ENCODE data around the gene DNAJC8.

The DNAJC8 gene

DNA sequence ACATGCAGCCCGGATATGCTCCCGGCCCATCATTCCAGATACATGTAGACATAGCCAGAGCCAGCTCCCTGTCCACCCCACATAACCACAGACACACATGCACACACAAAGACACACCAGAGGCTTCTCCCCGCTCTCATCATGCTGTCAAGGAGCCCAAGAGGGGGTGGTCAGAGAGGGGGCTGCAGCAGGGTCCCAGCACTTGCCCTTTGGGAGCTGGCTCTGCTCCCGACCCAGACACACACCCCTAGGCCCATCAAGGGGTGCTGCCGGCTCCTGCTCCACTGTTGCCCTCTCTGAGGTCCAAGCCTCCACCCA lies 58.9 kb downstream of the DNAJC8 start:
- Histone ChIP-seq H3K27me3 (ENCODE audit: control insufficient read depth, insufficient read depth, low read length) (no peaks in the 10 kb centered on the region), H3K4me1 (ENCODE audit: control insufficient read depth, insufficient read depth, low read length) (no peaks in the 10 kb centered on the region), H3K4me3 (ENCODE audit: low read depth, low read length) (no peak overlapping the region), H3K36me3 (ENCODE audit: control insufficient read depth, insufficient read depth, low read length) (no peaks in the 10 kb centered on the region), H3K9ac (ENCODE audit: low read depth, low read length) (no peak overlapping the region), H3K9me3 (ENCODE audit: control insufficient read depth, insufficient read depth, low read length) (no peaks in the 10 kb centered on the region)

DNA sequence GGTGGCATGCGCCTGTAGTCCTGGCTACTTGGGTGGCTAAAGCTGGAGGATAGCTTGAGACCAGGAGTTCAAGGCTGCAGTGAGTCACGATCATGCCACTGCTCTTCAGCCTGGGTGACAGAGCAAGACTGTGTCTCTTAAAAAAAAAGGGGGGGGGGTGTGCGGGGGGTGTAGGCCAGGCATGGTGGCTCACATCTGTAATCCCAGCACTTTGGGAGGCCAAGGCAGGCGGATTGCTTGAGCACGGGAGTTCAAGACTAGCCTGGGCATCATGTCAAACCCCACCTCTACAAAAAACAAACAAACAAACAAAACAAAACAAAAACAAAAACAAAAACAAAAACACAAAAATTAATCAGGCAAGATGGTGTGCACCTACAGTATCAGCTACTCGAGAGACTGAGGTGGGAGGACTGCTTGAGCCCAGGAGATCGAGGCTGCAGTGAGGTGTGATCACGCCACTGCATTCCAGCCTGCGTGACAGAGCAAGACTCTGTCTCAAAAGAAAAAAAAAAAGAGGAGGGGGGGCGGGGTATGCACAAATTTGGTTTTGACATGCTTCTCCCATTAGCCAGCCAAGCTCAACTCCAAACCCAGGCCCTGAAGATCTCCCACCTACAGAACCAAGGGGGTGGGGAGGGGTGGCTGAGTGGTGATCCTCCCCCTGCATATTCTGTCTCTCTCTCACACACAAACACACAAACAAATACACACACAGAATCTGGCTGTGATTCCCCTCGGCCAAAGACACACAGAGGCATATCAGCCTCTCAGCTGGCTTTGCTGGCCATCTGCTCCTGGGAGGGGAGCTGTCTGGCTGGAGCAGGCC lies 59.5 kb downstream of the DNAJC8 start:
- H3K9me3 ChIP-seq (ENCODE audit: control insufficient read depth, insufficient read depth, low read length), result no peaks in the 10 kb centered on the region
- no peaks in the 10 kb centered on the region for H3K36me3 ChIP-seq (ENCODE audit: control insufficient read depth, insufficient read depth, low read length)
- H3K27me3 ChIP-seq (ENCODE audit: control insufficient read depth, insufficient read depth, low read length), result no peaks in the 10 kb centered on the region
- no peaks in the 10 kb centered on the region for H3K4me1 ChIP-seq (ENCODE audit: control insufficient read depth, insufficient read depth, low read length)
- H3K9ac ChIP-seq (ENCODE audit: low read depth, low read length), result no peak overlapping the region
- H3K4me3 ChIP-seq (ENCODE audit: low read depth, low read length), result no peak overlapping the region

DNA sequence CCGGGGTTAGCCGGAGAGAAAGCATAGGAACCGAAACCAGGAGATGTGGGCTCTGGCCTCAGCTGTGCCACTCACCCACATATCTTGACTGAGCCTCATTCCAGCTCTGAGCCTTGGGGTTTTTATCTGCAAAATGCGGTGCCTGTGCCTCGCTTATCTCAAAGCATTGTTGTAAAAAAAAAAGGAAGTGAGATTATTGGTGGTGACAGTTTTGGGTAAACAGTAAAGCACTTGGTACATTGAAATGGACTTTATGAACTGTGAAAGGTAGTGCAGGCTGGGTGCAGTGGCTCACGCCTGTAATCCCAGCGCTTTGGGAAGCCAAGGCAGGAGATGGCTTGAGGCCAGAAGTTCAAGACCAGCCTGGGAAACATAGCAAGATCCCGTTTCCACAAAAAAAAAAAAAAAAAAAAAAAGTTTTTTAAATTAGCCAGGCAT lies 60.1 kb downstream of the DNAJC8 start:
- no peaks in the 10 kb centered on the region for H3K9me3 ChIP-seq (ENCODE audit: control insufficient read depth, insufficient read depth, low read length)
- no peak overlapping the region for H3K4me3 ChIP-seq (ENCODE audit: low read depth, low read length)
- H3K9ac ChIP-seq (ENCODE audit: low read depth, low read length), result no peak overlapping the region
- no peaks in the 10 kb centered on the region for H3K36me3 ChIP-seq (ENCODE audit: control insufficient read depth, insufficient read depth, low read length)
- H3K27me3 ChIP-seq (ENCODE audit: control insufficient read depth, insufficient read depth, low read length), result no peaks in the 10 kb centered on the region
- H3K4me1 ChIP-seq (ENCODE audit: control insufficient read depth, insufficient read depth, low read length), result no peaks in the 10 kb centered on the region

DNA sequence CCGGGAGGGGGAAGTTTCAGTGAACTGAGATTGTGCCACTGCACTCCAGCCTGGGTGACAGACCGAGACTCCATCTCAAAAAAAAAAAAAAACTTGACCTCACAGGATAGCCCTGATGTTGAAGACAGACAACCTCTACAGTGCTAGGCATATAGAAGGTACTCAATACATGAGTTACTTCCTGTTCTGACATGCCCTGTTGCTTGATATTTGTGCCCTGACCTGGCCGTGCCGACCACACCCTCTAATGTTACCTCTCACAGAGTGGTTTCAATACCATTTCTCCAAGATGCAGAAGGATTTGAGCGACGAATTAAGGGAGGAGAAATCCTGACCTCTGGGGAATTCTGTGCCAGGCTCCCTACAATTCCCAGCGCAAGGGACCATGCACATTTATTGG lies 61.6 kb downstream of the DNAJC8 start:
- Histone ChIP-seq H3K27me3 (ENCODE audit: control insufficient read depth, insufficient read depth, low read length) (no peaks in the 10 kb centered on the region), H3K4me1 (ENCODE audit: control insufficient read depth, insufficient read depth, low read length) (no peaks in the 10 kb centered on the region), H3K9me3 (ENCODE audit: control insufficient read depth, insufficient read depth, low read length) (no peaks in the 10 kb centered on the region), H3K9ac (ENCODE audit: low read depth, low read length) (no peak overlapping the region), H3K36me3 (ENCODE audit: control insufficient read depth, insufficient read depth, low read length) (no peaks in the 10 kb centered on the region), H3K4me3 (ENCODE audit: low read depth, low read length) (no peak overlapping the region)

DNA sequence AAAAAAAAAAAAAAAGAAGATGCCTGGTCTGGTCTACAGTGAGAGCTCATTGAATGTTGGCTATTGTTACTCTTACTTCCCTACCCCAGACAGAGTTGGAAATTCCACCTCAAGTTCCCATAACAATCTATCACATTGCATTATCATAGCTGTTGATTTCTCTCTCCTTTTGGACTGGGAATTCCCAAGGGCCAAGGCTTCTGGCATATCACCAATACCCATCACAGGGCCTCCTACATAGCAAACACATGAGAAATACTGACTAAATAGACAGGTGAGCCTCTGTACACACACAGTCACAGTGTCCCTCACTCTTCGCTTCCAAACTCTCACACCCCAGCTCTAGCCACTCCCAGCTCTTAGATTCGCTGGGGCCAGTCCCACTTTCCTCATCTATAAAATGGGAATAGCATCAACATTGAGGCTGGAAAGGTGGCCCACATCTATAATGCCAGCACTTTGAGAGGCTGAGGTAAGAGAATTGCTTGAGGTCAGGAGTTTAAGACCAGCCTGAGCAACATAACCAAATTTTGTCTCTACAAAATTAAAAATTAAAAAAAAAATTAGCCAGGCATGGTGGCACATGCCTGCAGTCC lies 62.7 kb downstream of the DNAJC8 start:
- no peaks in the 10 kb centered on the region for H3K9me3 ChIP-seq (ENCODE audit: control insufficient read depth, insufficient read depth, low read length)
- H3K36me3 ChIP-seq (ENCODE audit: control insufficient read depth, insufficient read depth, low read length), result no peaks in the 10 kb centered on the region
- no peaks in the 10 kb centered on the region for H3K4me1 ChIP-seq (ENCODE audit: control insufficient read depth, insufficient read depth, low read length)
- H3K9ac ChIP-seq (ENCODE audit: low read depth, low read length), result no peak overlapping the region
- H3K27me3 ChIP-seq (ENCODE audit: control insufficient read depth, insufficient read depth, low read length), result no peaks in the 10 kb centered on the region
- no peak overlapping the region for H3K4me3 ChIP-seq (ENCODE audit: low read depth, low read length)

DNA sequence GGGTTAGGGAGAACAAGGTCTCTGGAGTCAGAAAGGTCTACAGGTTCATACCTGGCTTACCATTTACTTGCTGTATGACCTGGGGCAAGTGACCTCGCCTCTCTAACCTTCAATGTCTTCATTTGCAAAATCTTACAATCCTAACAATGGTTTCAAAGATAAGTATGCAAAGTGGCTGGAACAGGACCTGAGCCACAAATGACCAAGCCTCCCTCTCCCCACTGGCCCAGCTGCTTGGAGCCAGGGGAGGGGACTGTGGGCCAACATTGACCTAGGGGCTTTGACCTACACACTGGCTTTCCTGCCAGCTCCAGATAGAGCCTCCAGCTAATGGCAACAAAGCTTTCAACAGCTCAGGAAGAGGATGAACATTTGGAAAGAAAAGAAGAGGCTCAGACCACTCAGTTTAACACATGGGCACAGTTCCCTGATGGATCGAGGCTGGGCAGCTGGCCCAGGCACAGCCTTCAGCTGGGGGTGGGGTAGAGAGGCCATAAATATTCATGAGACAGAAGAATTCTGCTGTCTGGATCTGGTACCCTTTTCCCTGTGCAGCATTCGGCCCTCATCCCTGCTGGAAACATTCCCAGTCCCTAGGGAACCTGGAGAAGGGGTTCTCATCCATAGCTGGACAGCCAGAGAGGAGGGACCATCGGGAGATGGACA lies 69.2 kb downstream of the DNAJC8 start:
- no peaks in the 10 kb centered on the region for H3K27me3 ChIP-seq (ENCODE audit: control insufficient read depth, insufficient read depth, low read length)
- H3K9ac ChIP-seq (ENCODE audit: low read depth, low read length), result no peak overlapping the region
- H3K4me3 ChIP-seq (ENCODE audit: low read depth, low read length), result no peak overlapping the region
- H3K4me1 ChIP-seq (ENCODE audit: control insufficient read depth, insufficient read depth, low read length), result peaks cover 7% of the 10 kb centered on the region
- no peaks in the 10 kb centered on the region for H3K9me3 ChIP-seq (ENCODE audit: control insufficient read depth, insufficient read depth, low read length)
- H3K36me3 ChIP-seq (ENCODE audit: control insufficient read depth, insufficient read depth, low read length), result no peaks in the 10 kb centered on the region

DNA sequence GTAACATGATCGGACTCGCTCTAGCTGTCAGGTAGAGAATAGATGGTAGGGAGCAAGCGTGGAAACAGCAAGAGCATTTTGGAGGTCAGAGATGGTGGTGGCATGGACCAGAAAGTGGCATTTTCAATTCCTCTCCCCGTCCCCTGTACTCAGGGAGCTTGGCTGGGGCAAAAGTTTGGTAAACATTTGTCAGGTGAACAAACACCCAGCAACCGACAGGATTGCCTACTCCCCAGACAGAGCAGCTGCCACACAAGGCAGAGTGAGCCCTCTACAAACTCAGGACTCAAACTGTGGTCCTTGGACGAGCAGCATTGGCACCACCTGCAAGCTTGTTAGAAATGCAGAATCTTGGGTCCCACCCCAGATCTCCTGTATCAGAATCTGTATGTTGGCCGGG lies 70.7 kb downstream of the DNAJC8 start:
- Histone ChIP-seq H3K9ac (ENCODE audit: low read depth, low read length) (no peak overlapping the region), H3K27me3 (ENCODE audit: control insufficient read depth, insufficient read depth, low read length) (no peaks in the 10 kb centered on the region), H3K9me3 (ENCODE audit: control insufficient read depth, insufficient read depth, low read length) (no peaks in the 10 kb centered on the region), H3K36me3 (ENCODE audit: control insufficient read depth, insufficient read depth, low read length) (no peaks in the 10 kb centered on the region), H3K4me1 (ENCODE audit: control insufficient read depth, insufficient read depth, low read length) (peaks cover 7% of the 10 kb centered on the region), H3K4me3 (ENCODE audit: low read depth, low read length) (no peak overlapping the region)

DNA sequence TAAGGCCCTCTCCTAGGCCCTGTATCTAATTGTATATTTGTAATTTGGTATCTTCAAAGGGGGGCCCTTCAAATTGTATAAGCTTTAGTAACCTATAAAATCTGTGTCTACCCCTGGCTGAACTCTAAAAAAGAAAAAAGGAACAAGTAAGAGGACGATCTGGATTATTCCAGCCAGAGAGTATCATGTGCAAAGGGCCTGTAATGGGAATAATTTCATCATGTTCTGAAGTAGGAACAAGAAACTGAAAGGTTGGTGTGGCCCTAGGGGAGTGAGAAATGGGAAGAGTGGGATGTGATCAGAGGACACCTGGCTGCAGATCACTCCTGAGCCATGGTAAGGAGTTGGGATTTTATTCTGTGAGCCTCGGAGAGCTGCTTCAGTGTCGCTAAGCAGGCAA lies 71.1 kb downstream of the DNAJC8 start:
- H3K9me3 ChIP-seq (ENCODE audit: control insufficient read depth, insufficient read depth, low read length), result no peaks in the 10 kb centered on the region
- H3K4me1 ChIP-seq (ENCODE audit: control insufficient read depth, insufficient read depth, low read length), result peaks cover 7% of the 10 kb centered on the region
- H3K9ac ChIP-seq (ENCODE audit: low read depth, low read length), result no peak overlapping the region
- no peak overlapping the region for H3K4me3 ChIP-seq (ENCODE audit: low read depth, low read length)
- H3K36me3 ChIP-seq (ENCODE audit: control insufficient read depth, insufficient read depth, low read length), result no peaks in the 10 kb centered on the region
- no peaks in the 10 kb centered on the region for H3K27me3 ChIP-seq (ENCODE audit: control insufficient read depth, insufficient read depth, low read length)

DNA sequence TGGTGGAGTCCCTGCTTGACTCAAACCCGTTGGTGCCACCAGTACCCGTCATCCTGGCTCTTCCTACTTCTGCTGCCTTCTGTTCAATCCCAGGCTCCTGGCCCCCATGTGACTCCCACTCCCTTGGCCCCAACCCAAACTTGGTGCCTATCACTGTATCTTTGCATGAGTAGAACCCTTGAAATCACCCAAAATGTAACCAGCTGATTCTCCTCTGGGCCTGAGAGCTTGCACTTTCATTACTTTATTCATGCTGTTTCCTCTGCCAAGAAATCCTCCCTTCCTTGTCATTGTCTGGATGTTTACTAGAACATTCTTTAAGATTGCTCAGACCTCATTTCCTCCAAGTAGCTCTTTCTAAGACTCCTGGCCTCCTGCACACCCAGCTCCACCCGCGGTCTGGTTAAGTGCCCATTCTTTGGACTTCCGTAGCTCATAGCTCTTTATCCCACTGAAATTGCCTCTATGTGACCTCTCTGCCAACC lies 72.0 kb downstream of the DNAJC8 start:
- H3K4me1 ChIP-seq (ENCODE audit: control insufficient read depth, insufficient read depth, low read length), result peaks cover 7% of the 10 kb centered on the region
- no peaks in the 10 kb centered on the region for H3K27me3 ChIP-seq (ENCODE audit: control insufficient read depth, insufficient read depth, low read length)
- no peaks in the 10 kb centered on the region for H3K36me3 ChIP-seq (ENCODE audit: control insufficient read depth, insufficient read depth, low read length)
- H3K9me3 ChIP-seq (ENCODE audit: control insufficient read depth, insufficient read depth, low read length), result no peaks in the 10 kb centered on the region
- H3K9ac ChIP-seq (ENCODE audit: low read depth, low read length), result no peak overlapping the region
- no peak overlapping the region for H3K4me3 ChIP-seq (ENCODE audit: low read depth, low read length)

DNA sequence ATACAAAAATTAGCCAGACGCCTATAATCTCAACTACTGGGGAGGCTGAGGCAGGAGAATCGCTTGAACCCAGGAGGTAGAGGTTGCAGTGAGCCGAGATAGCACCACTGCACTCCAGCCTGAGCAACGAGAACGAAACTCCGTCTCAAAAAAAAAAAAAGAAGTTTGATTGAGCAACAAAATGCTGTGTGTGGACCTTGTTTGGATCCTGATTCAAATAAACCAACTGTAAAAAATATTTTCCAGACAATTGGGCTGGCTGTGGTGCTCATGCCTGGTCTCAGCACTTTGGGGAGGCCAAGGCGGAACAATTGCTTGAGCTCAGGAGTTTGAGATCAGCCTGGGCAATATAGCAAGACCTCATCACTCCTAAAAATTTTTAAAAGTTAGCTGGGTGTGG lies 73.1 kb downstream of the DNAJC8 start:
- Histone ChIP-seq H3K36me3 (ENCODE audit: control insufficient read depth, insufficient read depth, low read length) (no peaks in the 10 kb centered on the region), H3K9ac (ENCODE audit: low read depth, low read length) (no peak overlapping the region), H3K9me3 (ENCODE audit: control insufficient read depth, insufficient read depth, low read length) (no peaks in the 10 kb centered on the region), H3K4me1 (ENCODE audit: control insufficient read depth, insufficient read depth, low read length) (peaks cover 7% of the 10 kb centered on the region), H3K4me3 (ENCODE audit: low read depth, low read length) (no peak overlapping the region), H3K27me3 (ENCODE audit: control insufficient read depth, insufficient read depth, low read length) (no peaks in the 10 kb centered on the region)

DNA sequence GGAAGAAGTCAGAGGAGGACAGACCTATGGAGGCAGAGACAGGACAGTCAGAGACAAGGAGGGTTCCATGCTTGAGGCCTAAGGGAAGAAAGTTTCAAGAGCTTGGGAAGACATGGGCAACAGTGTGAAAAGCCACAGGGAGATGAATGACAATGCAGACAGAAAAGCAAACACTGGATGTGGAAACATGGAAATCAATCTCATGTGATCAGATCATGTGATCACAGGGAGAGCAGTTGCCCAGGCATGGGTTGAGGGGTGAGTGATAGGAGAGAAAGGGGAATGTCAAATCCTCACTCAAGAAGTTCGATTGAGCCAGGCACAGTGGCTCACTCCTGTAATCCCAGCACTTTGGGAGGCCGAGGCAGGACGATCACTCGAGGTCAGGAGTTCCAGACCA lies 73.6 kb downstream of the DNAJC8 start:
- Histone ChIP-seq H3K9ac (ENCODE audit: low read depth, low read length) (no peak overlapping the region), H3K4me1 (ENCODE audit: control insufficient read depth, insufficient read depth, low read length) (peaks cover 5% of the 10 kb centered on the region), H3K4me3 (ENCODE audit: low read depth, low read length) (no peak overlapping the region), H3K27me3 (ENCODE audit: control insufficient read depth, insufficient read depth, low read length) (no peaks in the 10 kb centered on the region), H3K9me3 (ENCODE audit: control insufficient read depth, insufficient read depth, low read length) (no peaks in the 10 kb centered on the region), H3K36me3 (ENCODE audit: control insufficient read depth, insufficient read depth, low read length) (no peaks in the 10 kb centered on the region)

DNA sequence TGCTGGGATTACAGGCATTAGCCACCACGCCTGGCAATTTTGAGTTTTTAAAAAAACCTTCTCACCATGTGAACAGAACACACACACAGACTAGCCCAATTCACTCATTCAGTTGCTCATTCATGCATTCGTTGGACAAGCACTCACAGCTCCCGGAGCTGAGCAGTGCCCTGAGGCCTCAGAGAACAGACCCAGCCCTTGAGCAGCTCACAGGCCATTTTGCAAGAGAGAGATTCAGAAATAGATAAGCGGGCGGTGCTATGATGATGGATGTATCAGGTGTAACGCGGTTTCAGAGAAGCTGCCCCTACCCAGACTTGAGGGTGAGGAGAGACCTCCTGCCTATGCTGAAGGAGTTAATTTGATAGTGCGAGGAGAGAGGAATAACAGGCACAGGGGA lies 74.9 kb downstream of the DNAJC8 start:
- H3K9ac ChIP-seq (ENCODE audit: low read depth, low read length), result no peak overlapping the region
- H3K9me3 ChIP-seq (ENCODE audit: control insufficient read depth, insufficient read depth, low read length), result no peaks in the 10 kb centered on the region
- H3K4me1 ChIP-seq (ENCODE audit: control insufficient read depth, insufficient read depth, low read length), result no peaks in the 10 kb centered on the region
- no peaks in the 10 kb centered on the region for H3K27me3 ChIP-seq (ENCODE audit: control insufficient read depth, insufficient read depth, low read length)
- no peaks in the 10 kb centered on the region for H3K36me3 ChIP-seq (ENCODE audit: control insufficient read depth, insufficient read depth, low read length)
- no peak overlapping the region for H3K4me3 ChIP-seq (ENCODE audit: low read depth, low read length)

Data from iPS-15b (cell line).